Vagina (tissue), 2 donors: ENCODE data around the gene LDB1.
A peak's percentile ranks its signal among the peaks of the same experiment; 100 is the strongest.

ENCODE experiments used
- POLR2A ChIP-seq, 2 donors: fragments of 450-650 bp; IDR thresholded peaks; one replicate each; pipeline ENCODE4 v1.6.1; 2017; ENCODE audit warnings: antibody characterized with exemption in 2 of 2, mild to moderate bottlenecking in 2 of 2, moderate library complexity in 2 of 2
- TF ChIP-seq, protein P1 (sequence below), 3 experiments: fragments of 450-650 bp in 2 of 3; fragments of 200-600 bp in 1 of 3; sonication (generic) in 1 of 3; IDR thresholded peaks; one replicate each; pipeline ENCODE4 v1.5.1; 2017 to 2019; ENCODE audit warnings: antibody characterized with exemption in 3 of 3, mild to moderate bottlenecking in 2 of 3, moderate library complexity in 2 of 3

DNA sequence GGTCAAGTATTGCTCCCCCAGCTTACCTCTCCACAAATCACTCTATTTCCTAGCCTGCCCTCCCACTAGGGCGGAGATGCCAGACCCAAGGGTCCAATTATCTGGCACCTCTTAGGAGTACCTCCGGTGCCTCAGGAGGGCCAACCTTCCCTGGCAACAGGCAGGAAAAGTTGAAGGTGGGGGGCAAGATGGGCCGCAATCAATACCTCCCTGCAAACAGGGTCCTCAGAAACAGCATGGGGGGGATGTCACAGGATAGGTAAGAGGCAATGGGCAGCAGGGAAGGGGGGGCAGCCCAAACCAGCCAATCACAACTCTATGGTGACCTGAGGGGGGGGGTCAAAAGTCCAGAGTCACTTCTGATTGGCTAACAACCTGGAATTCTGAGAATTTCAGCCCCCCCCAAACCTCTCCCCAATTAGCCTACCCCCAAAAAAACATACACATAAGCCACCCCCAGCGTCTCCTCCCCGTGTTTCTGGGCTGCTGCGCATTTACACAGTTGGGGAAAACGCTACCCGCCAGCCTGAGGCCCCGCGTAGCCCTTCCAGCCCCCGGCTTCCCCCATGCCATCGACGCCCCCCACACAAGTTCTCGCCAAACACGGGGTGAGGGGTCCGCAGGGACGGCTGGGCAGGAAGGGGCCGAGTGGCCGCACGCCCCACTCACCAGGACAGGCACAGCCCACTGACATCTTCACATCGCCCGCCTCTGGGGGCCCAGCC is 589 bp downstream of the LDB1 start:
- TF ChIP-seq POLR2A (IDR thresholded peaks at IDR 0.05): peak in 1 of 2 donors; percentile 37
- TF ChIP-seq, protein P1, sequence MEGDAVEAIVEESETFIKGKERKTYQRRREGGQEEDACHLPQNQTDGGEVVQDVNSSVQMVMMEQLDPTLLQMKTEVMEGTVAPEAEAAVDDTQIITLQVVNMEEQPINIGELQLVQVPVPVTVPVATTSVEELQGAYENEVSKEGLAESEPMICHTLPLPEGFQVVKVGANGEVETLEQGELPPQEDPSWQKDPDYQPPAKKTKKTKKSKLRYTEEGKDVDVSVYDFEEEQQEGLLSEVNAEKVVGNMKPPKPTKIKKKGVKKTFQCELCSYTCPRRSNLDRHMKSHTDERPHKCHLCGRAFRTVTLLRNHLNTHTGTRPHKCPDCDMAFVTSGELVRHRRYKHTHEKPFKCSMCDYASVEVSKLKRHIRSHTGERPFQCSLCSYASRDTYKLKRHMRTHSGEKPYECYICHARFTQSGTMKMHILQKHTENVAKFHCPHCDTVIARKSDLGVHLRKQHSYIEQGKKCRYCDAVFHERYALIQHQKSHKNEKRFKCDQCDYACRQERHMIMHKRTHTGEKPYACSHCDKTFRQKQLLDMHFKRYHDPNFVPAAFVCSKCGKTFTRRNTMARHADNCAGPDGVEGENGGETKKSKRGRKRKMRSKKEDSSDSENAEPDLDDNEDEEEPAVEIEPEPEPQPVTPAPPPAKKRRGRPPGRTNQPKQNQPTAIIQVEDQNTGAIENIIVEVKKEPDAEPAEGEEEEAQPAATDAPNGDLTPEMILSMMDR (IDR thresholded peaks at IDR 0.05): no peak
